HG03469 (cell line): ENCODE results near the gene ZNFX1.
"Not testable (repeated sequence)": the region's sequence is repeated elsewhere in the genome, so short reads cannot be mapped to it uniquely, and the experiment has no call there.

Experiments
- ATAC-seq: cut with Tn5 transposase; IDR thresholded peaks from one replicate; pipeline ENCODE4 v1.9.1; 2021; ENCODE audit warnings: mild to moderate bottlenecking, moderate library complexity, moderate number of reproducible peaks; ENCODE audit not compliant: unreplicated experiment

The ZNFX1 gene

DNA sequence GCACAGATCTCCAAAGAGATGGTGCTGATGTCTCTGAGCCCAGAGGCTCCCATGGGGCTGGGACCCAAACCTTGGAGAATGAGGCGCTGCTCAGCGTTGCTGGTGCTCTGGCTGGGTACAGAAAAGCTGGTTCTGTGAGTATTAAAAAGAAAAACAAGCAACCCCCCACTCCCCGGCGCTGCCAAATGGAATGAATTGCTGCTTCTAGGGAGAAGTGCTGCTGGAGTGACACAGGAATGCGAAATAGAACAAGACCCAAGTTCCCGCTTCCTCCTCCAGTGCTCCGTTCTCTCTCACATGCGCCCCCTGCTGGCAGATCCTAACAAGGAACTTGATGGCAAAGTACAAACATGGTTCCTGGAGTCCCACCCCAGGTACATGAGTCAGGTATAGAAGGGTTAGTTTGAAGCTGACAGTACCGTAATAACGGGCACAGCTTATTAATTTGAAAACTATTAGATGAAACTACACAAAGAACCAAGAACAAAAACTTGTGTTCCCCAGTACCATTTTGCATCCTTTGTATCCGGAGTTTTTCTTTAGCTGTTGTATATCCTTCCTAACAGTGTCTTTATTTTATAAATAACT is 60.8 kb downstream of the ZNFX1 start:
- no peak for ATAC-seq

DNA sequence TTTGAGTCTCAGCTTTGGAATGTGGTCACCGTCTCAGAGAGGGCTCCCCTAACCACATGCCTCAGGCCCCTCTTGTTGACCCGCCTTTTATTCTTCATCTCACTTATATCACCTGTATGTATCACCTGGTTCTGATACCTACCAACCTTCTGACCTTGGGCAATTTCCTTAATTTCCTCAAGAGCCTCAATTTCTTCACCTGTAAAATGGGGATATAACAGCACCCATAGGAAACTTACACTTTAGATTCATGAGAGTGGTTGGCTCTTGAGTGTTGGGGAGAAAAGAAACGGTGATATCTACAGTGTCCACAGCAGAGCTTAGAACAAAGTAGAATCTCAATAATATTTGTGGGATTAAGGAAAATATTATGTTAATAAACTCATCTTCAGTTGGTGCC is 62.6 kb downstream of the ZNFX1 start:
- ATAC-seq = no peak

DNA sequence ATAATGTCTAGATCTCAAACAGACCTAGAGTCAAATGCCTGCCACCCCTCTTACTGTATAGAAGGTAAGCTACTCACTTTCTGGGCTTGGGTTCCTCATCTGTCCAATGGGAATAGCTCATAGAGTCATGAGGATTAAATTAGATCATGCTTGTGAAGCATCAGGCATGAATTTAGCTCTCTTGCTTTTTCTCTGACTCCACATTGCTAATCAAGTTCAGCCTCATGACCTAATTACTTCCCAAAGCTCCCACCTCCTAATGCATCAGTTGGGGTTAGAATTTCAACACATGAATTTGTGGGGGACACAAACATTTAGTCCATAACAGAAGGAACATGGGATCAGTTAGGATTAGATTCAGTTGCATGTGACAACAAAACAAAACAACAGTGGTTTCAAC is 63.3 kb downstream of the ZNFX1 start:
- no peak for ATAC-seq

DNA sequence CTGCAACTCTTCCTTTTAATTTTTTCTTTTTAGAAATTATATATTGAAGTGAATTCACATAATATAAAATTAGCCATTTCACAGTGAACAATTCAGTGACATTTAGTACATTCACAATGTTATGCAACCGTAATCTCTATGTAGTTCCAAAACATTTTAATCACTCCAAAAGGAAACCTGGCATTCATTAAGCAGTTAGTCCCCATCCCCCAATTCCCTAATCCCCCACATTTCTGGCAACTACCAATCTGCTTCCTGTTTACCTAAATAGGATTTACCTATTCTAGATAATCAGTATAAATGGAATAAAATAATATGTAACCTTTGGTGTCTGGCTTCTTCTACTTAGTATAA is 67.1 kb downstream of the ZNFX1 start:
- no peak for ATAC-seq

DNA sequence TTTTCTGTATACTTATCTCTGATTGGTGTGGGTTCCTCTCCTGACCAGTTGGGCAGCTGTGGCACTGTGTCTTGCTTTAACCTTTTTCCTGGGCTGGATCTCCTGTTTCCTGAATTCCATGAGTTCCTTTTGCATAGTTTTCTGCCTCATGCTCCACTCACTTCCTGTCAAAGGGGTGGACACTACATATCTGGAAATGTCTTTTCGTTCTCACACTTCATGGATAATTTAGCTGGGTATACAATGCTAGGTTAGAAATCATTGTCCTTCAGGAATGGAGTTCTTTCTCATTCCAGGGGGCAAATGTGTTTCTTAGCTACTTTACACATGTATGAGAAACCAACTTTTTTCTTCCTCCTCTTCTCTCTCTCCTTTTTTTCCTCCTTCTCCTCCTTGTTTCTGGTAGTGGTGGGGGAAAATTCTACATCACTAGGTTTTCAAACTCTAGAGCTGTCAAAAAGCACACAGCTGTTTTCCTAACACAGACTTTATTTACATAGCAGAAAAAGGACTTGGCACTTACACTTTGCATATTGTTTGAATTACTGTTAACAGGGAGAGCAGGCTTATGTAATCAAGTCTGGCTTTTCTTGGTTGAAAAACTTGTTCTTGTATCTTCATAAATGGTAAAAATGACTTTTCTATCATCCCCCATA is 67.6 kb downstream of the ZNFX1 start:
- ATAC-seq = no peak

DNA sequence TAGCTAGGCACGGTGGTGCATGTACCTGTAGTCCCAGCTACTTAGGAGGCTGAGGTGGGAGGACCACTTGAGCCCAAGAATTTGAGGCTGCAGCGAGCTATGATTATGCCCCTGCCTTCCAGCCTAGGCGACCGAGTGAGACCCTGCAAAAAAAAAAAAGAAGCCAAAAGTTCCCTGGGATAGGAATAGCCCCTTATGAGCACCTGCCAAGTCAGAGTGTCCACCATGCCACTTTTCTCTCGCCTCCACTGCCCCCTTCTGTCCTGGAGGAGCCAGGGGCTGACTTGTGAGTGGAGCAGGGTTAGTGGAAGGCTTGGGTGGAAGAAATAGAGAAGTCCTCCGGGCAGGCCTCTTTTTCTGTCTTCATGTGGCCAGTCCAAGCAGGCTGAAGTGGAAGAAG is 70.8 kb downstream of the ZNFX1 start:
- no peak for ATAC-seq

DNA sequence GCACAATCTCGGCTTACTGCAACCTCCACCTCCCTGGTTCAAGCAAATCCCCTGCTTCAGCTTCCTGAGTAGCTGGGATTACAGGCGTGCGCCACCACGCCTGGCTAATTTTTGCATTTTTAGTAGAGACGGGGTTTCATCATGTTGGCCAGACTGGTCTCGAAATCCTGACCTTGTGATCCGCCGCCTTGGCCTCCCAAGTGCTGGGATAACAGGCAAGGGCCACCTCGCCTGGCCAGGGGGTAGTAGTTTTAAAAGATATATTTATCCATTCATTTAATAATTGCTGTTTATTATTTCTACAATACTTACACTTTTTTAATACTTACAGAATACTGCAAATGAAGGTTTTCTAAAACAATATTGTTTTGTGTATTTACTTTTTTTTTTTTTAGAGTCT is 74.1 kb downstream of the ZNFX1 start:
- ATAC-seq = no peak

DNA sequence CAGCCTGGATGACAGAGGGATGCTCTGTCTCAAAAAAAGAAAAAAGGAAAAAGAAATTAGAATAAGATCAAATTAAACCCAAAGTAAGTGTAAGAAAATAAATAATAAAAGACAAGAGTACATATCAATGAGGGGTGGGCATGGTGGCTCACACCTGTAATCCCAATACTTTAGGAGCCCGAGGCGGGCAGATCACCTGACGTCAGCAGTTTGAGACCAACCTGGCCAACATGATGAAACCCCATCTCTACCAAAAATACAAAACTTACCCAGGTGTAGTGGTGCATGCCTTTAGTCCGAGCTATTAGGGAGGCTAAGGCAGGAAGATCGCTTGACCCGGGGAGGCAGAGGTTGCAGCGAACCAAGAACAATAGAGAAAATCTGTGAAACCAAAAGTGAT is 74.8 kb downstream of the ZNFX1 start:
- ATAC-seq = no peak

DNA sequence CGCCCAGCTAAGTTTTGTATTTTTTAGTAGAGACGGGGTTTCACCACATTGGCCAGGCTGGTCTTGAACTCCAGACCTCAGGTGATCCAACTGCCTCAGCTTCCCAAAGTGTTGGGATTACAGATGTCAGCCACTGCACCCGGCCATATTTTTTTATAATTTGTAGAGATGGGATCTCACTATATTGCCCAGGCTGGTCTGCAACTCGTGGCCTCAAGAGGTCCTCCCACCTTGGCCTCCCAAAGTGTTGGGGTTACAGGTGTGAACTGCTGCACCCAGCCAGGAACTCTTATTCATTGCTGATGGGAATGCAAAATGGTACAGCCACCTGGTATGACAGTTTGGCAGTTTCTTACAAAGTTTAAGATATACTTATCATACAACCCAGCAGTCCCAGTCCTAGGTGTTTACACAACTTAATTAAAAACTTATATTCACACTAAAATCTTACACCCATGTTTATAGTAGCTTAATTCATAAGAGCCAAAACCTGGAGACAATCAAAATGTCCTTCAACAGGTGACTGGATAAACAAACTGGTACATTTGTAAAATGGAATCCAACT is 78.0 kb downstream of the ZNFX1 start:
- no peak for ATAC-seq

DNA sequence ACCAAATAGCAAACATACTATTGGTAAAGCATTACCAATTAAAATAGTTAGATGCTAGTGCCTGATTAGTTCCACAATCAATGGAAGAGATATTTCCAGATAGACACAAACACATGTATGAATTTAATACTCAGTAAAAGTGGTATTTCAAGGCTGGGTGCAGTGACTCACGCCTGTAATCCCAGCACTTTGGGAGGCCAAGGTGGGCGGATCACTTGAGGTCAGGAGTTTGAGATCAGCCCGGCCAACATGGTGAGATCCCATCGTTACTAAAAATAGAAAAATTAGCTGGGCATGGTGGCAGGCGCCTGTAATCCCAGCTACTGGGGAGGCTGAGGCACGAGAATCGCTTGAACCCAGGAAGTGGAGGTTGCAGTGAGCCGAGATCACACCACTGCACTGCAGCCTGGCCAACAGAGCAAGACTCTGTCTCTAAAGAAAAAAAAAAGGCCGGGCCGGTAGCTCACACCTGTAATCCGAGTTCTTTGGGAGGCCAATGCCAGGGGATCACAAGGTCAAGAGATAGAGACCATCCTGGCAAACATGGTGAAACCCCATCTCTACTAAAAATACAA is 84.8 kb downstream of the ZNFX1 start:
- ATAC-seq = not testable (repeated sequence)
